NAMALWA (cell line): ENCODE data around the gene CBX8.

Experiments used
- DNase-seq: peaks from one replicate; pipeline ENCODE4 v3.0.0-alpha.2; 2015; ENCODE audit warnings: low spot score

Gene CBX8

DNA sequence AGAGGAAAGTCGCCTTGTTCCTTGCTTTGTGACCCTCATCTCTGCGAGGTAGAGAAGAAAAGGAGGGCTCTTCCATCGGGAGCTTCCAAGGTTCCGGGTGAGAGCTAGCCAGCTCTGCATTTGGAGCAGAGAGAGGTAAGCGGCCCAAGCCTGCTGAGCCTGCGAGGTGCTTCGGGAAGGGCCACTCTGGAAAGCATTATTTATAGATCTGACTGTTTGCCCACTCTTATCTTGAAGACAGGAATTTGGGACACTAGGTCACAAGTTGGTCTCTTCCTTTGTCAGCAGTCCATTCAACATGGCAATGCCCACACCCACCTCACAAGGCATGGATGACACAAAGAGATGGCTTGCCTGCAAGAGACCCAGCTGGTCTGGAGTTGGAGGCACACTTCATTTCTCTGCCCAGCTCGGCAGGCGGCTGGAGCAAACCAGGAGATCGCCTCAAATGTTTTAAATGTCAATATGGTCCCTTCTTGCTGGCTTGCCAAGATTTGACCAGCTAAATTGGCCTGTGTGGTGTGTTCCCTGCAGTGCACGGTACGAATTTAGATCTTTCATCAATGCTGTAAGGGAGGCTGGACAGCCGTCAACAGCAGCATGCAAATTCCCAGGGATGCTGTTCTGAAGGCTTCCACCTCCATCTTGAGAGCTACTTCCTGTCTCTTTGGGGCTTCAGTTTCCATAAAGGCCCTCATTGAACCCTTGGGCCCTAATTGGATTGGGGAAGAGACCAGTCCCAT, 22.8 kb upstream of the CBX8 start:
- no peak for DNase-seq

DNA sequence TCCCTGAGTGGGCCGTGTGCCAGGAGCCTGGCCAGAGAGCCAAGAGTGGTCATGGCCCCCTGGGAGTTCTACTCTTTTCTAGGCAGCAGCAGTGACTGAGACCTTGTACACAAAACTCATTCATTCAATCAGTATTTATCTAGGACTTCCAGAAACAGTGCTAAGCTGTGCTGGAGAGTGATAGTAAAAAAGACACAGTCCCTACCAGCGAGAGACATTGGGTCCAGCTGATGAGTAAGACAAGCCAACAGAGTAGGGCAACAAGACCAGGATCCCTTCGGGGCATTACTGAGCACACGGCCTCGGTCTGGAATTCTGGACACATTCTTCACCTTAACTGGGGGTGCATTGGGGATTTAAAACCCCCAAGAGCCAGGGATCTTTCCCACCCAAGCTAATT, 22.2 kb upstream of the CBX8 start:
- no peak for DNase-seq

DNA sequence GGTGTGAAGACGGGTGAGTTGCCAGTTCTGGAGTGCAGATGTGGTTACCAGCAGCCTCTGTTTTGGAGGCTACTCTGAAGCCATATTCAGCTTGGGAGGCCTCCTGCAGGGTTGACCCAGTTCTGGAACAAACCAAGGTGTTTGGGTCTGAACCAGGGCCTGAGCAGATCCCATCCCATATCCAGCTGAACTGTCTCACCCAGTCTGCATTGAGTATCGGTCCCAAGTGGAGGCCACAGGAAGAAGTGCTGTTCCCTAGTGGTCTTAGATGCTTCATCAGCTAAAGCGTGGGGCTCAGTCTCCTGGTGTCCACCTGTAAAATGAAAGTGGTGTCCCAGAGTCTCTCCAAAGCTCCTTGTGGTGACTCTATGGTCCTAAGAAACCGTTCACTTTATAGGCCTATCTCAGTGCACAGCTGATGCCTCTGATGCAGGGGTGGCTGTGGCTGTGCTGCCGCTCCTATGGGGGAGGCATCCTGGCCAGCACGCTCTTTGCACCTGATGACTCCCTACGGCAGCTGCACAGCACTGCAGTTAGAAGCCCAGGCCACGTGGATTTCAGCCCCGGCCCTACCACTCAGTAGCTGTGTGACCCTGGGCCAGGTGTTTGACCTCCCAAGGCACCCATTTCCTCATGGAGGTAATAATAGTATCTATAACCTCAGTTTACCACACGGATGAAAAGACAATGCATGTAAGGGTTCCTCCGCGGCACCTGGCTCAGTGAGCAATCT, 21.3 kb upstream of the CBX8 start:
- peak; percentile 66 for DNase-seq

GRCh38 chr17:79815836-79816461, 19.1 kb upstream of the CBX8 start:
- no peak for DNase-seq

DNA sequence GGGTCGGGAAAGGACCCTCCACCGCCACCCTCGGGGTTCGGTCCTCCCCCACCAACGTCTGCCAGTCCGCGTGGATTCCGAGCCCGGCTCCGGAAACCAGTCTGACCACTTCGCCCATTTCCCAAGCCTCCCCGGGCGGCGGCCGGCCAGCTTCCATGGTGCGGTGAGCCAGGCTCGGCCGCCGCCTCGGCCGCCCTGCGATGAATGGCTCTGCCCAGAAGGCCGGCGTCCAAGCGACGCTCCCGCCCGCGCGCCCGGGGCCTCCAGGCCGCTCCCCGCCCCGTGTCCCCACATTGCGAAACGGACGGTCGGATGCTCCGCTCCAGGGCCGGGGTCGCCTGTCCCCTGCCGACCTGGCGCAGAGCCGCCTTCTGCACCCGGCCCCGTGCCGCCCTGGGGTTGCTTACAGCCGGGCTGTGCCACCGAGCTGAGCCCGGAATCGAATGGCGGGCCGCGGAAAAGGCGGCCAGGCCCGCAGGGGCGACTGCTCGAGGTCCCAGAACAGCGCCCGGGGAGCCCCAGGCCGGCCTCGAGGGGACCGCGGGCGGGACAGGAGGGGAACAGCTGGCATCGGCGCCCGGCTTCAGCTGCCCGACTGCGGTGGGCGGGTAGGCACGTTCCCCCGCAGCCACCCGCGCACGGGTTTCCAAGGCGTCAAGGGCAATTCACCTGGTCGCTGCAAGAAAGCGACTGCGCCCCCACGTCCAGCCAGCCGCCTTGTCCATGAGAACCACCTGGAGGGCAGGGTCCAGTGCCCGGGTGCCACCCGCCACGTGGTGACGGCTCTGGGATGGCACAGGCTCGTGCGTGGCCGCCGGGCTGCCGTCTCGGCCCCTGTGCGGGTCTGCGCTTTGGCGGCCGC, 18.3 kb upstream of the CBX8 start:
- DNase-seq: no peak

- no peak for DNase-seq
These were observed 17.5 kb upstream of the CBX8 start for GRCh38 chr17:79814127-79814973.

GRCh38 chr17:79813297-79814126, 16.6 kb upstream of the CBX8 start:
- no peak for DNase-seq

DNA sequence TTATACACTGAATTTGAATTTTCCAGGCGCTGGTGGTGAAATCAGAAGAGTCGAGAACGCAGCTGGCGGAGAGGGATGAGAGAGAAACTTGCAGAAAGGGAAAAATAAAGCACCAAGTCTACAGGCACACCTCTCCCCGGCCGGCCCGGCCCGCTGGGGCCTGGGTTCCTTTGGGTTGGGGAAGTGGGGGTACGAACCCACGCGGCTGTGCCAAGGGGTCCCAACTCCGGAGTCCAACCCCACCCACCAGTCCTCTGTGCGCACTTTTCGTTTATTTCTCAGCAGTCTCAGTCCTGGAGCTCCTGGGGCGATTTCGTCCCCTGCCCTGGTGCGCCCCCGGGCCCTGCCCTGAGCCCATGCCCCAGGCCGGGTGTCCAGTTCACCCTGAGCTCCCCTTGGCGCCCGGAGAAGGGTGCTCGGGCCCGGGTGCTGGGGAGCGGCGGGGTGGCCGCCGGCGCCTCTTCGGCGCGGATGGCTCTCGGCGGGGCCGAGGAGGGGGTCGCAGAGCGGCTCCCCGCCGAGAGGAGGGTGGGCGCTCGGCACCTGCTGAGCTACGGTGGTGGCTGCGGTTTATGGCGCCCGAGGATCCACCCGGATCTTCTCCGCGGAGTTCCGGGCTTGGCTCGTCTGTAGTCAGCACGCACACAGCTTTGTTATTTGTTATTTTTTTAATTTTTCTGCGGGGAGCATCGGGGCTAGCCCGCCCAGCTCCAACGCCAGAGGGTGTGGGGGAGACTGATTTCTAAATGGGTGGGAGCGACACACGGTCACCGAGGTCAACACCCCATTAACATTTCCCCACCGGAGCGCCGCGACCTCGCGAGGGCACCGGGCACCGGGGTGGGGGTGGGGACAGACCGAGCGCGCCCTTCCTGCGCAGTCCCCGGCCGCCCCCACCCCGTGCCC, 15.7 kb upstream of the CBX8 start:
- DNase-seq: no peak

DNA sequence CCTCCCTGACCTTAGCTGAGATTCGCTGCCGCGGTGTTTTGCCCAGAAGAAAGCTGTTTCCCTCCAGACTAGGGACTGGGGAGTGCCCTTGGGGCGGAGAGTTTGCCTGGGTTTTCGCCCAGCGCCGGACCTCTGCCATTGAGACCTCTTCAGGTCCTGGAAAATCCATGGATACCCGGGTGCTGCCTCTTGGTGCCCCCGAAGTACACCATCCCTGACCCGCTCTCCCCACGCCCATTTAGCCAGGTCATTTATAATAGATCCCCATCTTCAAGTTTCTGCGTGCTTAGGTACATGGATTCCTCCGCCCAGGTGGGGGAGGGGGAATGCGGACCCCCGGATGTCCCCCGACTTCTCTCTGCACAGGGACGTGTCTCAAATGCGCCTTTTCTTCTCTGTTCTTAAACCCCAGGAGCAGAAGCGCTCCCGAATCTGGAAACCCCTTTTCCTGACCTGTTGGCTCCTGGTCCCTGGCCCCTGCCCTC, 15.0 kb upstream of the CBX8 start:
- DNase-seq: no peak

GRCh38 chr17:79811011-79811867, 14.4 kb upstream of the CBX8 start:
- DNase-seq: peak; percentile 72

GRCh38 chr17:79810130-79811010, 13.5 kb upstream of the CBX8 start:
- peak; percentile 89 for DNase-seq

GRCh38 chr17:79809530-79810129, 12.8 kb upstream of the CBX8 start:
- no peak for DNase-seq

GRCh38 chr17:79808763-79809529, 12.1 kb upstream of the CBX8 start:
- DNase-seq: no peak

- no peak for DNase-seq
These were observed 10.2 kb upstream of the CBX8 start for GRCh38 chr17:79806863-79807720.

DNA sequence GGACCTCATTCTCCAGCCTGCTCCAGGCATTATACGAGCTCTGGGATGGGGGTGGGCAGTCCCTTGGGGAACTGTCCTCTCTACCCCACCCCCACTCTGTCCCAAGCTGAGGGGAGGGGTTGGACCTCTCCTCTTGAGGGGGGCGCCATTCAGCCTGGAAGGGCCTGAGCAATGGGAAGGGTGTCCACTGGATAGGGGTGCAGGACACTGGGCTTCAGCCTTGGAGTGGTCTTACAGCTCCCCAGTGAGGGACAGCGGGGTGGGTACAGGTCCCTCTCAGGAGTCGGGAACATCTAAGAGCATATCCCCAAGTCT, 9.5 kb upstream of the CBX8 start:
- DNase-seq: no peak
